H9 (cell line): Measurements from ENCODE around the gene KCNH5. TPM values are rescaled to one million over a fixed set of nuclear protein-coding genes. Genes with fewer than 3 reads are reported as not detected.

ENCODE experiments used
- DNase-seq: peaks from one replicate; pipeline ENCODE4 v3.0.0-alpha.2; 2017
- H2AFZ ChIP-seq: one replicate; pipeline ENCODE4 v1.6.1; 2013; ENCODE audit warnings: mild to moderate bottlenecking, low read length, control low read depth, moderate library complexity
- H2AK5ac ChIP-seq: 2 replicates; pipeline ENCODE4 v1.6.1; 2013; ENCODE audit warnings: low read length, control low read depth, mixed read lengths; ENCODE audit not compliant: insufficient read length
- H2BK120ac ChIP-seq: one replicate; pipeline ENCODE4 v1.6.1; 2013; ENCODE audit warnings: low read depth, mild to moderate bottlenecking, low read length, control low read depth, inconsistent platforms; ENCODE audit not compliant: poor library complexity, severe bottlenecking
- H2BK12ac ChIP-seq: 2 replicates; pipeline ENCODE4 v1.6.1; 2013; ENCODE audit warnings: low read length, control low read depth, mixed read lengths, low read depth; ENCODE audit not compliant: insufficient read length
- H2BK15ac ChIP-seq: 2 replicates; pipeline ENCODE4 v1.6.1; 2013; ENCODE audit warnings: low read depth, low read length, control low read depth
- H2BK20ac ChIP-seq: one replicate; pipeline ENCODE4 v1.6.1; 2013; ENCODE audit warnings: low read depth, mild to moderate bottlenecking, low read length, control low read depth, inconsistent platforms; ENCODE audit not compliant: poor library complexity, severe bottlenecking
- H2BK5ac ChIP-seq: 2 replicates; pipeline ENCODE4 v1.6.1; 2013; ENCODE audit warnings: low read length, control low read depth, mixed read lengths; ENCODE audit not compliant: insufficient read length
- H3K14ac ChIP-seq: 2 replicates; pipeline ENCODE4 v1.6.1; 2013; ENCODE audit warnings: low read length, control low read depth; ENCODE audit not compliant: insufficient read depth
- H3K18ac ChIP-seq: 2 replicates; pipeline ENCODE4 v1.6.1; 2013; ENCODE audit warnings: low read depth, mild to moderate bottlenecking, mixed read lengths, low read length, control low read depth; ENCODE audit not compliant: insufficient read length
- H3K23ac ChIP-seq: 2 replicates; pipeline ENCODE4 v1.6.1; 2013; ENCODE audit warnings: low read length, control low read depth, mixed read lengths, low read depth; ENCODE audit not compliant: insufficient read length
- H3K23me2 ChIP-seq: 2 replicates; pipeline ENCODE4 v1.6.1; 2013; ENCODE audit warnings: low read depth, mild to moderate bottlenecking, mixed read lengths, low read length, control low read depth; ENCODE audit not compliant: insufficient read length, poor library complexity, severe bottlenecking
- H3K27ac ChIP-seq: 2 replicates; pipeline ENCODE4 v1.5.1; 2013; ENCODE audit warnings: low read length, control low read depth, mixed read lengths, low read depth; ENCODE audit not compliant: insufficient read length
- H3K27me3 ChIP-seq: 2 replicates; pipeline ENCODE4 v1.6.1; 2013; ENCODE audit warnings: low read length, control low read depth, inconsistent platforms; ENCODE audit not compliant: insufficient read depth
- H3K4ac ChIP-seq: 2 replicates; pipeline ENCODE4 v1.6.1; 2013; ENCODE audit warnings: low read depth, mild to moderate bottlenecking, control low read depth, inconsistent platforms, low read length, moderate library complexity
- H3K4me1 ChIP-seq: 2 replicates; pipeline ENCODE4 v1.6.1; 2013; ENCODE audit warnings: low read length, control low read depth, inconsistent platforms; ENCODE audit not compliant: insufficient read depth
- H3K4me2 ChIP-seq: 2 replicates; pipeline ENCODE4 v1.6.1; 2013; ENCODE audit warnings: low read length, control low read depth, mixed read lengths; ENCODE audit not compliant: insufficient read length, insufficient read depth
- H3K56ac ChIP-seq: 2 replicates; pipeline ENCODE4 v1.6.1; 2013; ENCODE audit warnings: low read depth, mild to moderate bottlenecking, mixed read lengths, low read length, control low read depth; ENCODE audit not compliant: insufficient read length
- H3K79me1 ChIP-seq: 2 replicates; pipeline ENCODE4 v1.6.1; 2013; ENCODE audit warnings: low read depth, mild to moderate bottlenecking, moderate library complexity, low read length, control low read depth, inconsistent platforms; ENCODE audit not compliant: insufficient read depth, poor library complexity, severe bottlenecking
- H3K79me2 ChIP-seq: 2 replicates; pipeline ENCODE4 v1.6.1; 2013; ENCODE audit warnings: low read length, control low read depth, inconsistent platforms; ENCODE audit not compliant: insufficient read depth
- H3K9ac ChIP-seq: 2 replicates; pipeline ENCODE4 v1.6.1; 2013; ENCODE audit warnings: low read length, control low read depth, mixed read lengths; ENCODE audit not compliant: insufficient read length; ENCODE audit errors: extremely low read depth
- H3K9me3 ChIP-seq: one replicate; pipeline ENCODE4 v1.6.1; 2013; ENCODE audit warnings: low read depth, low read length, inconsistent platforms; ENCODE audit not compliant: control insufficient read depth
- H3T11ph ChIP-seq: one replicate; pipeline ENCODE4 v1.6.1; 2013; ENCODE audit warnings: mild to moderate bottlenecking, low read length, control low read depth, inconsistent platforms
- H4K20me1 ChIP-seq: one replicate; pipeline ENCODE4 v1.6.1; 2013; ENCODE audit not compliant: control insufficient read depth, insufficient read length, insufficient read depth
- H4K5ac ChIP-seq: 2 replicates; pipeline ENCODE4 v1.6.1; 2013; ENCODE audit warnings: low read depth, mild to moderate bottlenecking, mixed read lengths, low read length, control low read depth; ENCODE audit not compliant: insufficient read length
- H4K8ac ChIP-seq: replicated peaks from 2 replicates; pipeline ENCODE4 v1.6.1; 2013; ENCODE audit warnings: low read length, control low read depth, mixed read lengths, low read depth; ENCODE audit not compliant: insufficient read length
- H4K91ac ChIP-seq: 2 replicates; pipeline ENCODE4 v1.6.1; 2013; ENCODE audit warnings: low read depth, mild to moderate bottlenecking, moderate library complexity, mixed read lengths, low read length, control low read depth; ENCODE audit not compliant: insufficient read length
- H3K27ac Mint-ChIP-seq, 3 experiments: 2 replicates in 2 of 3; 3 replicates in 1 of 3; pipeline ENCODE4 v1.8.0; 2020 to 2021; ENCODE audit warnings: mixed read lengths in 3 of 3, mild to moderate bottlenecking in 1 of 3, moderate library complexity in 1 of 3
- H3K27me3 Mint-ChIP-seq: 2 replicates; pipeline ENCODE4 v1.8.0; 2021; ENCODE audit warnings: low read depth, mild to moderate bottlenecking, moderate library complexity, mixed read lengths
- H3K36me3 Mint-ChIP-seq, 3 experiments: 2 replicates in 2 of 3; 3 replicates in 1 of 3; pipeline ENCODE4 v1.8.0; 2020 to 2021; ENCODE audit warnings: low read depth in 3 of 3, mixed read lengths in 3 of 3; ENCODE audit not compliant: insufficient read depth in 1 of 3
- H3K4me1 Mint-ChIP-seq, 2 experiments: 2 replicates each; pipeline ENCODE4 v1.8.0; 2020; ENCODE audit warnings: mixed read lengths in 2 of 2
- H3K4me3 Mint-ChIP-seq, 2 experiments: 2 replicates in 1 of 2; 3 replicates in 1 of 2; pipeline ENCODE4 v1.8.0; 2020 to 2021; ENCODE audit warnings: mild to moderate bottlenecking in 2 of 2, mixed read lengths in 2 of 2, moderate library complexity in 1 of 2
- H3K9me3 Mint-ChIP-seq, 2 experiments: 2 replicates in 1 of 2; 3 replicates in 1 of 2; pipeline ENCODE4 v1.8.0; 2020; ENCODE audit warnings: mild to moderate bottlenecking in 2 of 2, mixed read lengths in 2 of 2, moderate library complexity in 1 of 2
- CTCF ChIP-seq: fragments of 200-600 bp; sonication (generic); conservative IDR thresholded peaks from 3 replicates; pipeline ENCODE4 v1.8.0; 2021; ENCODE audit warnings: antibody characterized with exemption, mild to moderate bottlenecking
- WGBS: extraction: QIAGEN DNeasy Blood & Tissue Kit; methylation state at CpG from one replicate; pipeline ENCODE4 v1.1.7; 2013; ENCODE audit warnings: missing lambda C conversion rate, low lambda C conversion rate, mixed read lengths; ENCODE audit not compliant: insufficient read length; ENCODE audit errors: extremely low coverage; 5-methylcytosine and 5-hydroxymethylcytosine counted together
- total RNA-seq: library from RNA; stranded (reverse); gene quantifications from 2 replicates; pipeline ENCODE4 v1.2.1, GENCODE V29; 2021

Gene KCNH5
- total RNA-seq, 1 experiment from 2014 or later = 0.42 TPM

- Mint-ChIP-seq H3K4me3 (no peak overlapping the region), H3K36me3 (peaks cover 0 to 2% (median 1%) of the 10 kb centered on the region in 3 experiments; a peak in 2 of 7 replicates), H3K27ac (no peak overlapping the region), H3K9me3 (peaks cover under 1% of the 10 kb centered on the region in 2 experiments; a peak in 3 of 5 replicates), H3K4me1 (peaks cover 8 to 13% of the 10 kb centered on the region in 2 experiments; a peak in 3 of 4 replicates), H3K27me3 (no peaks in the 10 kb centered on the region)
- Histone ChIP-seq H3K4me1 (no peaks in the 10 kb centered on the region), H3K9ac (no peak overlapping the region), H4K8ac (no peak overlapping the region), H4K20me1 (no peaks in the 10 kb centered on the region), H3K9me3 (no peaks in the 10 kb centered on the region), H3K79me2 (no peaks in the 10 kb centered on the region), H3T11ph (no peak overlapping the region), H2BK120ac (no peak overlapping the region), H3K4ac (no peak overlapping the region), H4K91ac (no peak overlapping the region), H3K23ac (no peak overlapping the region), H2BK20ac (no peak overlapping the region), H3K56ac (no peak overlapping the region), H3K14ac (no peak overlapping the region), H2BK5ac (no peak overlapping the region), H4K5ac (no peak overlapping the region), H2BK15ac (no peak overlapping the region), H2BK12ac (no peak overlapping the region), H3K79me1 (no peaks in the 10 kb centered on the region), H3K23me2 (no peaks in the 10 kb centered on the region), H3K27me3 (no peaks in the 10 kb centered on the region), H3K27ac (no peak overlapping the region), H3K4me2 (no peak overlapping the region), H3K18ac (no peak overlapping the region), H2AFZ (no peak overlapping the region), H2AK5ac (no peak overlapping the region)
- WGBS = no CpG with 5 or more reads among the region's 3 CpGs
- no peak for TF ChIP-seq CTCF
- DNase-seq = no peak
Measured at GRCh38 chr14:62796431-62796830, 248.8 kb downstream of the KCNH5 start.
